Middle frontal gyrus (tissue), 1 donor: Measurements from ENCODE around the gene GCC2.
"Not testable (repeated sequence)": the region's sequence is repeated elsewhere in the genome, so short reads cannot be mapped to it uniquely, and the experiment has no call there.

Experiments
- DNase-seq: peaks from one replicate; pipeline ENCODE4 v3.0.0-alpha.2; 2015; ENCODE audit warnings: low spot score; ENCODE audit errors: extremely low spot score

Gene GCC2

GRCh38 chr2:108448678-108449409 lies at the start of gene GCC2:
Gene GCC2, plus strand, starts transcription at chr2:108449206. Its CDS starts 69 bp downstream, at chr2:108449275.
- peak; percentile 90 for DNase-seq

DNA sequence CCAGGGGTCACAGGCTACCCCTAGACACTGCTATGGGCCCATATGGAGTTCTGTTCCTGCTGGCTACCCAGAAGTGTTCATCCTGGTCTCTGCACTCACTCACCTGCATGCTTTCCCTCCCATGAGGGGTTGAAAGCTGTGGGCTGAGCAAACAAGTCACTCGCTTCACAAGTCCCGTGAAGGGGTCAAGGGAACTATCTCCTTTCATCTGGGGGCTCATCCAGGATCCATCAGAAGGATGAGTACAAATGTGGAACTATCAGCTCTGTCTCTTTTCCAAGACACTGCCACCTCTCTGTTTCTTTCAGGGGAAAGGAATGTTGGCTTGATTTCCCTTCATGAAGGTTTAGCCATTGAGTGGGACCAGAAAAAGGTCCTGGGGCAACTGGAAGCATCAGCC lies 49.5 kb upstream of the GCC2 start:
- no peak for DNase-seq

DNA sequence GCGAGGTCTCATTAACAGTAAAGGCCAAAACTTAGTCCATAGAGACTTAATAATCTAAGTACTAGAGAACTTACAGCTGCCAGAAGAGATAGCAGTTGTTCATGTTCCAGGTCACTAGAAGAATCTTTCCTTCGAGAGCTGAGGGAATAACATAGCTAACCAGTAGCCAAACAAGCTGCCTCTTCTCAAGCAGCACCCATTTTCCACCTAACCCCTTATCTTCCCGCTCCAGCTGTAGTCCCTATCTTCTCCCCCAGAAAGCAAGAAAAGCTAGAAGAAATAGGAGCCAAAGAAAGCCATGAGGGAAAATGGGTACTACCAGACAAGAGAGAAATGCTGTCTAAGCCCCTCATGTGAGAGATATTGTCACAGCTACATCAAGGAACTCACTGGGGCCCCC lies 47.2 kb upstream of the GCC2 start:
- no peak for DNase-seq

DNA sequence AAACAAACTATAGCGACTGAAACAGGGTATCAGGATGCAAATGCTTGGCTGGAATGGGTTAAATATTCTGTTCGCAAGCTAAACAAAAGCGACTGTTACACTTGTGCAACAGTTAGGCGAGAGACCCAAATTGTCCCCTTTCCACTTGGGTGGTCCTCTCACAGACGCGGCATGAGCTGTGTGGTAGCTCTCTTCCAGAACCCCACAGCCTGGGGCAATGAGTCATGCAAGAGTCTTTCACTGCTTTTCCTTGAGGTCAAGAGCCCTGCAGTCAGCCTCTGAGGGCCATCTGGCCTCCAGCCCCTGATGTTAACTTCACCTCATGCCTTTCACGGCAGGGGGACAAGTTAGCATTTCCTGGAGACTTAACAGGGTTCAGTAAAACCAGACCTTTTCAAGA lies 45.5 kb upstream of the GCC2 start:
- DNase-seq, result no peak

DNA sequence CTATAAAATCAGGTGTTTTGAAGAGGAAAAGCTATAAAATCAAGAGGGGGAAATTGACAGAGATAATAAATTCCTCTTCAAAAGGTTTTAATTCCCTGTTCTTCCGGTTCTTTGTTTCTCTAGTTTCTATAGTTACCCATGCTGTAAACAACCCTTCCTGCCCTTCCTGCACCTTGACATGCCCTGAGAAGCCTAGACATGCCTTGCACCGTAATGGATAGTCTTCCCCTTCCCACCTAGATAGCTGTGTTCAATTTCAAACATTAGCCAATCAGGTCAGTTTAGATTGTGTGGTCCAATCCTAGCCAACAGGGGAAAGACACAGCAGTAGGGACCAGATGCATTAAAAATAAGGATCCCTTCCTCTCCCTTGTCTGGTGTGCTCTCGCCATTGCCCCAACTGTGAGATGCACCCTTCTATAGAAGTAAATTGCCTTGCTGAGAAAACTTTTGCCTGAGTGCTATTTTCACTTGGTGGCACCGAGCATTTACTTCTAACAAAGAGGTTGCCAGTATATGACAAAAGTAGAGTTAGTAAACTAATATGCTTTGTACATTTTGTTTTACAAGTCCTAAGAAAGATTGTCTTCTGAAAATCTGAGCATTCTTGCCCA lies 44.1 kb upstream of the GCC2 start:
- DNase-seq, result no peak

DNA sequence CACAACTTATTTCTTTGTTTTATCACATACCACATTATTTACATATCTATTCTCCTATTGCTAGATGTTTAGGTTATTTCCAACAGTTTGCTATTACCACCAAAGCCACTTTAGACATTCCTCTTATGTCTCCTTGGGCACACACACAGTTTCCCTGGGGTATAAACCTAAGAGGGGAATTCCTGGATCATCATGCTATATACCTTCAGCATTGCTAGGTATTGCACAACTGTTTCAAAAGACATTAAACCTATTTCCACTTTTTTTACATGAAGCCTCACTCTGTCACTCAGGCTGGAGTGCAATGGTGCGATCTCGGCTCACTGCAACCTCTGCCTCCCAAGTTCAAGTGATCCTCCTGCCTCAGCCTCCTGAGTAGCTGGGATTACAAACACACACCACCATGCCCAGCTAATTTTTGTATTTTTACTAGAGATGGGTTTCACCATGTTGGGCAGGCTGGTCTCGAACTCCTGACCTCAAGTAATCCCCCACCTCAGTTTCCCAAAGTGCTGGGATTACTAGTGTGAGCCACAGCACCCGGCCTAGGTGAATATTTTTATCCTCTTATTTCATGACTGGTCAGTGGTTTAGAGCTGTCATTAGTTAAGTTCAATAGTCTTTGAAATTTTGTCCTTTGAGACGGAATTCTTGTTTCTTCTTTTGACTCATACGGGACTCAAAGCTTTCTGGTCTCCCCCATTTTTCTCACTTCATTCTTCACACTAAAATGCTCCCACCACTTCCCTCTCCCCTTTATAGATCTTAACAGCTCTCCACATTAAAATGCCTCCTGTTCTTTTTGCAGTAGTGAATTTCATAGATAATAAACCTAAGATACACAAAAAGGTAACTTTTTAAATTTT lies 40.9 kb upstream of the GCC2 start:
- DNase-seq, result no peak

- no peak for DNase-seq
These were observed 39.2 kb upstream of the GCC2 start for GRCh38 chr2:108409768-108410167.

DNA sequence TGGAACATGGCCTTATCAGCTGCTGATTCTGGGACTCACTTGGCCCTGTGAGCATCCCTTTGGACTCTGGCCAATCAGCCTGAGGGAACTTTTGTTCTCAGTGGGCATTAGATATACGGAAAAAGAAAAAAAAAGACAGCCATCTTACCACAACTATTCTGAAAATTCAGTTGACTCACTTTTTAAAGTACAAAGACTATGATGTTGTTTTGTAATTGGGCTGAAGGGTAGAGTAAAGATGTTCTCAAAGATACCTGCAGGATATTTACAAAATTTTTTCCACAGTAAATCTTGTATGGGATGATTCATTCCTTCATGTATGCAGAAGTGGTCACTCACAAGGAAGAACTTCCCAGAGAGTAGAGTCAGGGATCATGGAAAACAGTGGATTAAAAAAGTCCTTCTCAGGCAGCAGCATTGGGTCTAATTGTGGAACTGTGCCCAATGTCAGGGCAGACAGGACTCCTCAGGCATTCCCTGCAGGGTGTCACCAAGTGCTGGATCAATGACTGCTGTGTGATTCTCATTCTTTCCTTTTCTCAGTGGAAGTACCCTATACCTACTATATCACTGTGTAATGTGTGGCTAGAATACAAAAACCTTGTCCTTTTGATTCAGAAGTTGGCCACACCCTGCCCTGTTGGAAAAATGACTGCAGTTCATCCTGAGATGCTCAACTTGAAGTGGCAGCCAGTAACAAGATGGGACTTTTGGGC lies 35.9 kb upstream of the GCC2 start:
- DNase-seq, result no peak

DNA sequence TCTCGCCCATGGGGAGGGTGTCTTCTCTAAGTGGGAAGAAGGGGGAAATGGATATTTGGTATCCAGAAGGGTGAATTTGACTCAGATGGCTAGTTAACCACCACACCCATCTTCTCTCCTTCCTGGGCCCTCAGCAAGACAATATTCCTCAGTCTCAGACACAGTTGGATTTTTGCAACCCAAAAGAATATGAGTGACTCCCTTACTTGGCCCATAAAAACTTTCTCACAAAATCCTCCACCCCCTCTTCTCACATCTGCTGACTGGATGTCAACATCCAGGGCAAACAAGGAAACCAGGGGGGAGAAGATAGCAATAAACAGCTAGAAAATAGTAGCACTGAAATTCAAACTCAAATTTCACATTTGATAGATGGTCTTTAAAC lies 35.3 kb upstream of the GCC2 start:
- DNase-seq, result no peak

- DNase-seq, result no peak
These were observed 34.6 kb upstream of the GCC2 start for GRCh38 chr2:108414256-108414876.

DNA sequence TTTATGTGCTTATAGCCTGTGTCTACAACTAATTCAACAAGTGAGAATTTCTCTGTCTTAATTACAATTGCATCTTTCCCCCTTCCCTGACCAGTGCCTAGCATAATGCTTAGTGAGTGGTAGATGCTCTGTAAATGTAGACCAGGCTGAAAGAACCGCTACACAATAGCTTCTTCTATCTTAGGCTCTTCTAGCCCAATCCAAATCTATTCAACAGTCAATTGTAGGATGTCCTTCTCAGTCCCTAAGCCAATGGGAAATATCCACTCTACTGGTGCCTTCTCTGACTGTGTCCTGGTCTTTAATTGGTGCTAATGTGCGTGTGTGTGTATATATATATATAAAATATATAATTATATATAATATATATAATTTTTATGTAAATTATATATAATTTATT lies 34.1 kb upstream of the GCC2 start:
- no peak for DNase-seq

DNA sequence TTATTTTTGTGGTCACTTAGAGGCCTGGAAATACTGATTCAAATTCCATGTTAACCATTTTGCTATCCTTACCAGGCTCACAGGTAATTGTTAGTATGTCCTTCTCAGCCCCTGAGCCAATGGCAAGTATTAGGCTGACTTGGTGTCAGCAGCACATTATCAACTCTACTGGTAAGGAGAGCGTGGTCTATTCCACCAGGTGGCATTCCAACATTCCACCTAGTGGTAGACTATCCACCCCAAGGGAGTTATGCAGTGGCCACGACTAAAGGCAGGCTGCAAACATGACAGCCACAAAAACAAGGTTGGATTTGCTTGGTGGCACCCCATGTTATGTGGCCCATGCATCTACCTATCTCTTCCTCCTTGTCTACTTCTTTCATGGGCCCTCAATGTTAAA lies 31.8 kb upstream of the GCC2 start:
- no peak for DNase-seq

GRCh38 chr2:108418416-108418815 lies 30.6 kb upstream of the GCC2 start:
- DNase-seq, result peak; percentile 23

DNA sequence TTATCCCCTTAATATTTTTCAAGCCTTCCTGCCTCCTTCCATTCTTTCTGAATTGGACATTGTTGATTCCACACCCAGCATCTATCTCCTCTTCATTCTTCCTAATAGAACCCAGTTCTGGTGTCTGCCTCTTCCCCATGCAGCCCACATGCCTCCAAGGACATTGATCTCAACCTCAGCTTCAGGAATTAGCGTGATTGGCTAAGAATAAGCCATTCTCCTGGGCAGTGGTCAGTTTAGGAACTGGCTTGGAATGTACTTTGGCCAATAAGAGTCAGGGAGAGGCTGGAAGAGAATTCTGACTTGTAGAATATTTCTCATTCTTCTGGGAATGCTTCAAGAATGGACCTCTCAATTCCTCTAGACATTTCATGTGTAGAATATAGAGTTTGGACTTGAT lies 25.9 kb upstream of the GCC2 start:
- no peak for DNase-seq

- DNase-seq, result no peak
These were observed 25.3 kb upstream of the GCC2 start for GRCh38 chr2:108423502-108424251.

GRCh38 chr2:108428286-108429009 lies 20.6 kb upstream of the GCC2 start:
- DNase-seq, result no peak

GRCh38 chr2:108435578-108435977 lies 13.4 kb upstream of the GCC2 start:
- not testable (repeated sequence) for DNase-seq

DNA sequence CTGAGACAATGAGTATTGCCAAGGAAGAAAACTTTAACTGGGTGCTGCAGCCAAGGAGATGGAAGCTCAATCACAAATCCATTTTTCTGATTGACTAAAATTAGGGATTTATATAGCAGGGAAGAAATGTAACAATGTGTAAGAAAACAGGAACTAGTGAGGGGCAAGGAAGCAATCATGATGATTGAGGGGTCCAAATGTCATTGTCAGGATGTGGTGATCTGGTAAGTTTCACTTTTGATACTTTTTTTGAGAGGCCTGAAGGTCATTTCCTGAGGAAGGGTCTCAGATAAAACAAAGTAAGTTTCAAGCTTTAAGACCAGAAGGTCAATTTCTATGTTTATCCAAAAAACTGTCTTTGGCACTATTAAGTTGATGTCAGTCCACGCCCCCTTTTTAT lies 12.0 kb upstream of the GCC2 start:
- no peak for DNase-seq

DNA sequence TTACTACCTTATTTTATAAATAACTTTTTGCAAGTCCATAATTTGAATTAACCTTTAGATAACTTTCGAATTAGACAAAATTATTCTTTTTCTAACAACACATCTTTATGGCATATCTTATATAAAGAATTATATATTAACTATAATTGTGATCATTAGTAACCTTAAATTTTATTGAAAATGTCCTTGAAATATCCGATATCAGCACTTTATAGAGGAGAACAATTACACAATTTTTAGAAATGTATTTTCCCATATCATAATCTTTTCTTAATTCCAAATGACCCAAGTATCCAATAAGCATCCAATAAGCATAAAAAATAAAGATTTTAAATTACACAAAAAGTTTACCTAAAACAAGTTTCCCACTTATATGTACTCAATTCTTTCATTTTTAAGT lies 7.3 kb upstream of the GCC2 start:
- no peak for DNase-seq
